Esophagus muscularis mucosa (tissue), 4 donors: ENCODE measurements around the gene ALCAM. TPM values are rescaled to one million over a fixed set of nuclear protein-coding genes. Genes with fewer than 3 reads are reported as not detected.

Source experiments
- DNase-seq: peaks from one replicate; pipeline ENCODE4 v3.0.0-alpha.2; 2017; ENCODE audit errors: extremely low spot score
- H3K27ac ChIP-seq, 4 donors: fragments of 200-600 bp; sonication (generic); replicated peaks in 1 of 4; 1 replicate in 3 of 4; 2 replicates in 1 of 4; pipeline ENCODE4 v1.5.1; 2016 to 2019; ENCODE audit warnings: mild to moderate bottlenecking in 1 of 4
- H3K27me3 ChIP-seq, 4 donors: fragments of 200-600 bp; sonication (generic); one replicate each; pipeline versions ENCODE4 v1.5.1 to v1.6.0; 2016 to 2019
- H3K36me3 ChIP-seq, 4 donors: fragments of 200-600 bp; sonication (generic); one replicate each; pipeline ENCODE4 v1.5.1; 2016 to 2019
- H3K4me1 ChIP-seq, 4 donors: fragments of 200-600 bp; sonication (generic); one replicate each; pipeline ENCODE4 v1.5.1; 2016 to 2019
- H3K4me3 ChIP-seq, 4 donors: fragments of 200-600 bp; sonication (generic); 1 replicate in 2 of 4; 2 replicates in 2 of 4; pipeline ENCODE4 v1.5.1; 2016 to 2019; ENCODE audit warnings: mild to moderate bottlenecking in 4 of 4, moderate library complexity in 1 of 4
- H3K9me3 ChIP-seq, 4 donors: fragments of 200-600 bp; sonication (generic); 1 replicate in 3 of 4; 2 replicates in 1 of 4; pipeline ENCODE4 v1.5.1; 2016 to 2019
- CTCF ChIP-seq, 3 experiments: fragments of 200-600 bp in 2 of 3; fragments of 450-650 bp in 1 of 3; sonication (generic) in 2 of 3; IDR thresholded peaks; one replicate each; pipeline ENCODE4 v1.5.1; 2017 to 2019; ENCODE audit warnings: antibody characterized with exemption in 3 of 3, mild to moderate bottlenecking in 2 of 3, moderate library complexity in 1 of 3
- EP300 ChIP-seq: sonication (generic); formaldehyde crosslinking; IDR thresholded peaks from one replicate; pipeline ENCODE4 v1.6.1; 2017; ENCODE audit warnings: antibody characterized with exemption
- POLR2A ChIP-seq: fragments of 450-650 bp; IDR thresholded peaks from one replicate; pipeline ENCODE4 v1.6.1; 2017; ENCODE audit warnings: antibody characterized with exemption, moderate library complexity, mild to moderate bottlenecking, low read depth
- POLR2AphosphoS5 ChIP-seq, 2 donors: sonication (generic); formaldehyde crosslinking; IDR thresholded peaks; one replicate each; pipeline ENCODE4 v1.6.1; 2017; ENCODE audit warnings: antibody characterized with exemption in 2 of 2
- WGBS: methylation state at CpG from one replicate; pipeline ENCODE4 v1.1.5; 2018; 5-methylcytosine and 5-hydroxymethylcytosine counted together
- intact Hi-C: fragments of 100-400 bp; cut with DNase I; formaldehyde crosslinking; loops from one replicate; pipeline ENCODE4 v1.15.1; 2023
- total RNA-seq, 4 donors: library from RNA; depleted of rRNA; stranded (reverse); fragments of >200 nt; gene quantifications; one replicate each; pipeline versions ENCODE4 v1.1.0 to v1.2.1, GENCODE V29; 2016

Gene ALCAM
- total RNA-seq, 4 donors from 2014 or later: 19.0 to 26.2 (median 22.6) TPM

GRCh38 chr3:105515372-105515771 is 148.7 kb downstream of the ALCAM start:
- H3K4me1 ChIP-seq: no peaks in the 10 kb centered on the region
- H3K36me3 ChIP-seq: no peaks in the 10 kb centered on the region
- no peak for DNase-seq
- WGBS: 93% methylated on average over 2 of the region's 2 CpGs
- no peak for TF ChIP-seq CTCF (IDR thresholded peaks at IDR 0.05)
- no peaks in the 10 kb centered on the region for H3K27me3 ChIP-seq
- intact Hi-C loops: loop anchor here (5.0 to 10.0 kb wide), 2 partner anchors 148 to 951 kb away; partner anchors contain the start of gene ALCAM
- no peak overlapping the region for H3K4me3 ChIP-seq
- no peaks in the 10 kb centered on the region for H3K9me3 ChIP-seq
- H3K27ac ChIP-seq: no peak overlapping the region

- WGBS: 73% methylated on average over 6 of the region's 6 CpGs
- intact Hi-C loops: loop anchor here (5.0 to 10.0 kb wide), 2 partner anchors 150 to 952 kb away; partner anchors contain the start of gene ALCAM
- DNase-seq: no peak
- no peaks in the 10 kb centered on the region for H3K27me3 ChIP-seq
- no peaks in the 10 kb centered on the region for H3K36me3 ChIP-seq
- H3K27ac ChIP-seq: no peak overlapping the region
- TF ChIP-seq POLR2AphosphoS5 (IDR thresholded peaks at IDR 0.05) (no peak), EP300 (no peak), POLR2A (no peak), CTCF (IDR thresholded peaks at IDR 0.05) (no peak)
- no peaks in the 10 kb centered on the region for H3K9me3 ChIP-seq
- no peak overlapping the region for H3K4me3 ChIP-seq
- H3K4me1 ChIP-seq: no peaks in the 10 kb centered on the region
Measured at GRCh38 chr3:105516972-105517371, 150.3 kb downstream of the ALCAM start.

GRCh38 chr3:105518203-105518602 is 151.5 kb downstream of the ALCAM start:
- Histone ChIP-seq H3K4me3 (no peak overlapping the region), H3K27ac (no peak overlapping the region), H3K27me3 (no peaks in the 10 kb centered on the region), H3K36me3 (no peaks in the 10 kb centered on the region), H3K4me1 (no peaks in the 10 kb centered on the region), H3K9me3 (no peaks in the 10 kb centered on the region)
- intact Hi-C loops: loop anchor here (5.0 to 10.0 kb wide), 2 partner anchors 151 to 953 kb away; partner anchors contain the start of gene ALCAM
- DNase-seq: no peak
- no peak for TF ChIP-seq POLR2A
- TF ChIP-seq POLR2AphosphoS5 (IDR thresholded peaks at IDR 0.05): no peak
- TF ChIP-seq EP300: no peak
- TF ChIP-seq CTCF (IDR thresholded peaks at IDR 0.05): no peak

GRCh38 chr3:105518806-105519418 is 152.2 kb downstream of the ALCAM start:
- Histone ChIP-seq H3K27ac (no peak overlapping the region), H3K9me3 (no peaks in the 10 kb centered on the region), H3K4me1 (no peaks in the 10 kb centered on the region), H3K27me3 (no peaks in the 10 kb centered on the region), H3K4me3 (no peak overlapping the region), H3K36me3 (no peaks in the 10 kb centered on the region)
- 2% methylated on average over 4 of the region's 4 CpGs for WGBS
- DNase-seq: no peak
- peak; percentile 55 to 64 (median 64) for TF ChIP-seq CTCF (IDR thresholded peaks at IDR 0.05)
- TF ChIP-seq EP300: no peak
- no peak for TF ChIP-seq POLR2AphosphoS5 (IDR thresholded peaks at IDR 0.05)
- intact Hi-C loops: loop anchor here (5.0 to 10.0 kb wide), 2 partner anchors 152 to 954 kb away; partner anchors contain the start of gene ALCAM

- H3K4me1 ChIP-seq: no peaks in the 10 kb centered on the region
- intact Hi-C loops: no loop called here
- no peak for DNase-seq
- WGBS: 70% methylated on average over 2 of the region's 2 CpGs
- H3K36me3 ChIP-seq: no peaks in the 10 kb centered on the region
- no peak overlapping the region for H3K27ac ChIP-seq
- H3K4me3 ChIP-seq: no peak overlapping the region
- H3K27me3 ChIP-seq: no peaks in the 10 kb centered on the region
- TF ChIP-seq EP300 (no peak), POLR2A (no peak), POLR2AphosphoS5 (IDR thresholded peaks at IDR 0.05) (no peak), CTCF (IDR thresholded peaks at IDR 0.05) (no peak)
- H3K9me3 ChIP-seq: no peaks in the 10 kb centered on the region
Measured at GRCh38 chr3:105521770-105522169, 155.1 kb downstream of the ALCAM start.
